Gastroesophageal sphincter (tissue), 4 donors: ENCODE data around the gene WNT3. TPM values are rescaled to one million over a fixed set of nuclear protein-coding genes. Genes with fewer than 3 reads are reported as not detected.

Source experiments
- ATAC-seq: fragments of 150-250 bp; one replicate; pipeline ENCODE4 v1.9.1; 2016; ENCODE audit warnings: mild to moderate bottlenecking, moderate library complexity
- H3K27ac ChIP-seq, 4 donors: fragments of 200-600 bp; sonication (generic) in 3 of 4; 1 replicate in 3 of 4; 2 replicates in 1 of 4; pipeline ENCODE4 v1.5.1; 2016 to 2019
- H3K27me3 ChIP-seq: fragments of 200-600 bp; sonication (generic); one replicate; pipeline ENCODE4 v1.5.1; 2019
- H3K36me3 ChIP-seq, 2 donors: fragments of 200-600 bp; sonication (generic); one replicate each; pipeline ENCODE4 v1.5.1; 2019; ENCODE audit warnings: control low read depth in 1 of 2
- H3K4me1 ChIP-seq, 3 donors: fragments of 200-600 bp; sonication (generic); 1 replicate in 2 of 3; 2 replicates in 1 of 3; pipeline ENCODE4 v1.5.1; 2016 to 2019; ENCODE audit warnings: control low read depth in 2 of 3
- H3K4me3 ChIP-seq, 2 donors: fragments of 200-600 bp; sonication (generic); one replicate each; pipeline ENCODE4 v1.5.1; 2019; ENCODE audit warnings: mild to moderate bottlenecking in 1 of 2, moderate library complexity in 1 of 2
- H3K9me3 ChIP-seq, 3 donors: fragments of 200-600 bp; sonication (generic); one replicate each; pipeline ENCODE4 v1.5.1; 2017 to 2019; ENCODE audit warnings: control low read depth in 2 of 3
- EP300 ChIP-seq: sonication (generic); formaldehyde crosslinking; IDR thresholded peaks from one replicate; pipeline ENCODE4 v1.6.1; 2017; ENCODE audit warnings: antibody characterized with exemption, mild to moderate bottlenecking
- POLR2A ChIP-seq, 2 donors: fragments of 450-650 bp; IDR thresholded peaks; one replicate each; pipeline ENCODE4 v1.6.1; 2017; ENCODE audit warnings: antibody characterized with exemption in 2 of 2, mild to moderate bottlenecking in 2 of 2, moderate library complexity in 1 of 2
- POLR2AphosphoS5 ChIP-seq: sonication (generic); formaldehyde crosslinking; IDR thresholded peaks from one replicate; pipeline ENCODE4 v1.6.1; 2017; ENCODE audit warnings: antibody characterized with exemption
- WGBS, 2 donors: methylation state at CpG; one replicate each; pipeline ENCODE4 v1.1.5; 2018; ENCODE audit warnings: low coverage in 1 of 2; 5-methylcytosine and 5-hydroxymethylcytosine counted together
- total RNA-seq, 4 donors: library from RNA; depleted of rRNA; stranded (reverse); fragments of >200 nt; gene quantifications; one replicate each; pipeline ENCODE4 v1.1.0, GENCODE V29; 2016
- TF ChIP-seq, protein P1 (sequence below), 4 experiments: fragments of 200-600 bp in 2 of 4; fragments of 450-650 bp in 2 of 4; sonication (generic) in 1 of 4; IDR thresholded peaks; one replicate each; pipeline ENCODE4 v1.5.1; 2017 to 2019; ENCODE audit warnings: antibody characterized with exemption in 4 of 4, mild to moderate bottlenecking in 2 of 4, moderate library complexity in 2 of 4

The WNT3 gene
- total RNA-seq, 4 donors from 2014 or later, result 0.62 to 1.4 (median 0.99) TPM

DNA sequence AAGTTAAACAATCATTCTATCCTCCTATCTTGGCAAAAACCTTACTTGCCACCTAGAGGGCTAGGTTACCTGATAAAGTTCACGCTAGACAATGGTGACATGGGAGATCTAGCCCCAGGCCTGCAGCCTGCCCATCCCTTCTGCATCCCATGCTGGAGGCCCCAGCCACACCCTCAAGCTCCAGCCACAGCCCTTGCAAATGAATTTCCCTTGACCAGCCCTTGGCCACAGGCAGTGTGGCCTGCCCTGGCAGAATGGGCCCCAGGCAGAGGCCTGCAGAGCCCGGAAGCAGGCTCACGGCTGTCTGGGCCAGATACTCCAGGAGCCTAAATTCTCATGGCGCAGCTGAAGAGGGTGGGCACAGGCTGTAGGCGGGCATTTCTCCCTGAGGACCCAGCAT, 14.9 kb downstream of the WNT3 start:
- TF ChIP-seq, protein P1, sequence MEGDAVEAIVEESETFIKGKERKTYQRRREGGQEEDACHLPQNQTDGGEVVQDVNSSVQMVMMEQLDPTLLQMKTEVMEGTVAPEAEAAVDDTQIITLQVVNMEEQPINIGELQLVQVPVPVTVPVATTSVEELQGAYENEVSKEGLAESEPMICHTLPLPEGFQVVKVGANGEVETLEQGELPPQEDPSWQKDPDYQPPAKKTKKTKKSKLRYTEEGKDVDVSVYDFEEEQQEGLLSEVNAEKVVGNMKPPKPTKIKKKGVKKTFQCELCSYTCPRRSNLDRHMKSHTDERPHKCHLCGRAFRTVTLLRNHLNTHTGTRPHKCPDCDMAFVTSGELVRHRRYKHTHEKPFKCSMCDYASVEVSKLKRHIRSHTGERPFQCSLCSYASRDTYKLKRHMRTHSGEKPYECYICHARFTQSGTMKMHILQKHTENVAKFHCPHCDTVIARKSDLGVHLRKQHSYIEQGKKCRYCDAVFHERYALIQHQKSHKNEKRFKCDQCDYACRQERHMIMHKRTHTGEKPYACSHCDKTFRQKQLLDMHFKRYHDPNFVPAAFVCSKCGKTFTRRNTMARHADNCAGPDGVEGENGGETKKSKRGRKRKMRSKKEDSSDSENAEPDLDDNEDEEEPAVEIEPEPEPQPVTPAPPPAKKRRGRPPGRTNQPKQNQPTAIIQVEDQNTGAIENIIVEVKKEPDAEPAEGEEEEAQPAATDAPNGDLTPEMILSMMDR (IDR thresholded peaks at IDR 0.05), result no peak
- no peak for TF ChIP-seq POLR2AphosphoS5
- TF ChIP-seq POLR2A (IDR thresholded peaks at IDR 0.05), result no peak
- no peak for TF ChIP-seq EP300
- Histone ChIP-seq H3K27ac (no peak overlapping the region), H3K4me3 (no peak overlapping the region), H3K4me1 (no peaks in the 10 kb centered on the region), H3K27me3 (peaks cover 20% of the 10 kb centered on the region), H3K9me3 (no peaks in the 10 kb centered on the region), H3K36me3 (no peaks in the 10 kb centered on the region)
- ATAC-seq, result no peak
- WGBS, 2 donors, result 82% methylated on average over 1 of the region's 5 CpGs; no CpG with 5 or more reads in 1 of the 2 donors

DNA sequence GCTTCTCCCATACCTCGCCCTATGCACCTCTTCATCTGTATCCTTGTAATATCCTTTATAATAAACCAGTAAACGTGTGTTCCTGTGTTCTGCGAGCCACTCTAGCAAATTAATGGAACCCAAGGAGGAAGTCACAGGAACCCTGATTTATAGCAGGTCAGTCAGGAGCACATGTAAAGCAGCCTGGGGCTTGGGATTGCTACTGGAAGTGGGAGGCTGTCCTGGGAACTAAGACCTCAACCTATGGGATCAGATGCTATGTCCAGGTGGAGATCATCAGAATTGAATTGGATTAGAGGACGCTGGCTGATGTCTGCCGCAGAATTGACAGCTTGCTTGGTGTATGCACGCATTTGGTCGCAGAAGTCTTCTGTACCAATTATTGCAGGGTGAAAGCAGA, 15.7 kb downstream of the WNT3 start:
- no peaks in the 10 kb centered on the region for H3K36me3 ChIP-seq
- H3K9me3 ChIP-seq, result no peaks in the 10 kb centered on the region
- no peaks in the 10 kb centered on the region for H3K4me1 ChIP-seq
- no peak overlapping the region for H3K27ac ChIP-seq
- peaks cover 20% of the 10 kb centered on the region for H3K27me3 ChIP-seq
- no peak overlapping the region for H3K4me3 ChIP-seq
- WGBS, 2 donors, result 49 to 67% methylated on average over 3 of the region's 7 CpGs
- ATAC-seq, result no peak
- TF ChIP-seq EP300, result no peak
- TF ChIP-seq, protein P1 (IDR thresholded peaks at IDR 0.05), result no peak
- no peak for TF ChIP-seq POLR2AphosphoS5
- no peak for TF ChIP-seq POLR2A (IDR thresholded peaks at IDR 0.05)

DNA sequence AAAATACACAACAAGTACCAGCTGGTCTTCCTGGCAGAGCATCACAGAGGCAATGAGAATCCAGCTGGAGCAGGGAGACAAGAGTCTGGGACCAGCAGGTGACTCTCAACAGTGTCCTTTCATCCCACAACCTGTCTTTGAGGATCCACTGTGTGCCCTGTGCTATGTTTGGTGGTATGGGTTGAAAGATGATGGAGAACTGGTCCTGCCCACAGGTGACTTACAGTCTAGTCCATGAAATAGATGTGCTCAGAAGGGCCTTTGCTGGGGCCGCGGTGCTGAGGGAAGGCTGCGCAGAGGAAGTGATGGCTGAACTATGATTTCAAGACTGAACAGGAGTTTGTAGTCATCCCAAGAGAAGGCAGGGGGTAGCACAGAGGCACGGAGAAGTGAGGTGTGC, 17.9 kb downstream of the WNT3 start:
- no peak for ATAC-seq
- H3K27ac ChIP-seq, result no peak overlapping the region
- no peaks in the 10 kb centered on the region for H3K36me3 ChIP-seq
- H3K9me3 ChIP-seq, result no peaks in the 10 kb centered on the region
- WGBS, 2 donors, result 92 to 93% methylated on average over 2 to 4 of the region's 4 CpGs
- no peak overlapping the region for H3K4me3 ChIP-seq
- TF ChIP-seq, protein P1 (IDR thresholded peaks at IDR 0.05), result no peak
- TF ChIP-seq POLR2A (IDR thresholded peaks at IDR 0.05), result no peak
- no peaks in the 10 kb centered on the region for H3K4me1 ChIP-seq
- peaks cover 26% of the 10 kb centered on the region for H3K27me3 ChIP-seq

DNA sequence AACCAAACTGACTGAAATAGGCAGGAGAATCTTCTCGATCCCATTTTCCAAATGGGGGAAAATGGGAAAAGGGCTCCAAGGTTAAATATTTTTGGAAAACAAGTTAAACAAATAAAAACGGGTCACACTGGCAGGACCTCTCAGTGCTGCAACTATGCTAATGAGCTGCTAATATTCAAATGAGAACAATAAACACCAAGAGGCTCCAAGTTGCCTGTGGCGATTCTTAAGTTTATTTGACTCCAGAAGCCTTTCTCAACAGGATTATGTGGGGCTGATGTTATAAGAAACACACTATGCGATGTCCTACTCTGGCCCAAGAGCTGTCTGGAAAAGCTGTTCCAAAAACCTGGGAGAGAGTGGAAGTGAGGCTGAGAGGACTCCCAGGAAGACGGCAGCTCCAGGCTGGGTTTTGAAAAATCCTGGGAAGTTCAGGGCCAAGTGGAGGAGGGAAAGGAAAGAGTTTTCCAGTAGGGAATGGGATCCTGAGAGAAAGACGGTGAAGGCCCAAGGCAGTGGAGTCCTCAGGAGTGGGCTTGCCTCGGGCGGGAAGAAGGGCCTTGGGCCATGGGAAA, 21.4 kb downstream of the WNT3 start:
- TF ChIP-seq EP300 (no peak), POLR2AphosphoS5 (no peak)
- TF ChIP-seq, protein P1 (IDR thresholded peaks at IDR 0.05), result no peak
- Histone ChIP-seq H3K4me3 (no peak overlapping the region), H3K4me1 (no peaks in the 10 kb centered on the region), H3K9me3 (no peaks in the 10 kb centered on the region), H3K36me3 (no peaks in the 10 kb centered on the region), H3K27me3 (peaks cover 43% of the 10 kb centered on the region), H3K27ac (no peak overlapping the region)
- ATAC-seq, result no peak
- WGBS, 2 donors, result 66 to 67% methylated on average over 4 to 8 of the region's 8 CpGs

DNA sequence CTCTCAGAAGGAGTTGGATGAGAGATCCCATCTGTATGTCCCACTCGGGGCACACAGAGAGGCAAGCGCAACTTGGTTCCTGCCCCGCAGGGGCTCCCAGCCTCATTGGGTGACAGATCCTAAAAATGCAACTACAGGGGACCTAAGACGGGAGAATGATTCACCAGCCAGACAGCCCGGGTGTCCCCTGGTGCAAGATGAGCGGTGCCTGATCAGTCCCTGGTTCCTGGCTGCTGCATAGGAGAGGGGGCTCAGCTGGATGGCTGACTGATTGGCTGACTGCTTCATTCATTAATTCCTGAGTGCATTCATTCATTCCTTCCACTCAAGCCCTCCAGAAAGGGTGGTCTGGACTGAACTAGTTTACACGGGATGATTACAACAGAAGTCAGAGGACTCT, 22.0 kb downstream of the WNT3 start:
- Histone ChIP-seq H3K36me3 (no peaks in the 10 kb centered on the region), H3K27ac (no peak overlapping the region), H3K4me1 (no peaks in the 10 kb centered on the region), H3K4me3 (no peak overlapping the region), H3K9me3 (no peaks in the 10 kb centered on the region), H3K27me3 (peaks cover 47% of the 10 kb centered on the region)
- no peak for ATAC-seq
- TF ChIP-seq EP300 (no peak), POLR2AphosphoS5 (no peak), POLR2A (IDR thresholded peaks at IDR 0.05) (no peak)
- TF ChIP-seq, protein P1 (IDR thresholded peaks at IDR 0.05), result no peak
- WGBS, 2 donors, result 0% methylated on average over 1 of the region's 7 CpGs; no CpG with 5 or more reads in 1 of the 2 donors
